GM18502 (cell line): ENCODE measurements around the gene CNTN4.

Source experiments
- ATAC-seq: cut with Tn5 transposase; IDR thresholded peaks from one replicate; pipeline ENCODE4 v1.9.1; 2021; ENCODE audit warnings: mild to moderate bottlenecking; ENCODE audit not compliant: unreplicated experiment, poor library complexity

CNTN4 gene

DNA sequence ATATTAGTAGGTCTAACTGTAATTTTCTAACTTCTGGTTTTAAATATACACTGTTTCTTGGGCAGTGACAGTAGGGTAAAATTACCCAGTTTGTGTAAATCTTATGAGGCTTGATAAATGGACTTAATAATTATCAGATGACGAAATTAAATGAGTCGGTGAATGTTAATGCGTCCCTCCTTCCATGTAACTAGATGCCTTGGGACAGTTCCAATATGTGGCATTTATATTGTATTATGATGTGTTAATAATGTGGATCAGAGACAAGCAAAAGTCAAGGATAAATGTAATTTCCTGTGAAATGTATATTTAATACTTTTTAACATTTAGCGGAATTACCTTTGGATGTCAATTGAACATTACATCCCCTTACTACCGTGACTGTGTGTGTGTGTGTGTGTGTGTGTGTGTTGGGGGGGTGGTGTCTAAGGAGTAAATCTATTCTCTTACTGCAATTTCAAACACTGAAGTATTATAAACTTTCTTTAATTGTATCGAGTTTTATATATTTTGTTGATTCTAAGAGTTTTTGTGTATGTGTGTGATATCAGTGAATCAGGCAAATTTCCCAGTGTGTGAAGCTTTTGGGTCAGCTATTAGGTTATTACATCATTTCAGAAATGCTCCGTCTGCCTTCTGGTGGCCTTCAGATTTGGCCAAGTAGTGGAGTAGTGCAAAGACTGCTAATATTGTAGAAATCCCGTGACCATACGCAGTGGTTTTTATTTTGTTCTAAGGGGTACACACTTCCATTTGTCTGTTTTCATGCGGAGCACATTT is 50.1 kb downstream of the CNTN4 start:
- ATAC-seq, result no peak

DNA sequence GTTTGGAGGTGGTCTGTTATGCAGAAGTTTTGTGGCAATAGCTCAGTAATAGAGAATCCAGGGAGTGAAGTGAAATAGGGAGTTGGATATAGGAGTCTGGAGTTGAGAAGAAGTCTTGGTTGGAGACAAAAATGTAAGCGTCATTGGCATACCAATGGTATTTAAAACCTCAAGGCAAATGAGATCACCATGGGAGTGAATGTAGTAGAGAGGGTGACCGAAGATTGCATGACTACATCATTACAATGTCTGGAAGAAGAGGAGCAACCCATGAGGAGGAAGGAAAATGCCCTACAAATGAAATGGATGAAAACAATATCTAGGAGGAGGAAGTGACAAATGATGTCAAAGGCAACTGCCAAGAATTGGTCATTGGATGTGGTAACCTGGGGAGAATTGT is 54.4 kb downstream of the CNTN4 start:
- no peak for ATAC-seq

DNA sequence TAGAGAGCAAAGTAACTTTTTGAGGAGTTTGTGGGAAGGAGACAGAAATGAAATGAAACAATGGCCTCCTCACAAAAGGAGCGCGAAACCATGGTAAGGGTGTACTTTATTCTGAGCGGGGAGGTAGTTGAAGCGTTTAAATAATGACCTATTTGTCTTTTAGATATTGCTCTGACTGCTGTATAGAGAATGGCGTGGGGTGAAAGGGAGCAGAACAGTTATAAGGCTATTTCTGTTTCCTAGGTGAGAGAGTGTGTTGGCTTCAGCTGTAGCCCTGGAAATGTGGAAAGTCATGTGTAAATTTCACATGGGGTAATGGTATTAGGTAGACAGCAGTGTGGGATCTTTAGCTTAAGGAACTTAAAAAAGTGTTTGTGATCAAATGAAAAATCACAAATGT is 54.9 kb downstream of the CNTN4 start:
- no peak for ATAC-seq

DNA sequence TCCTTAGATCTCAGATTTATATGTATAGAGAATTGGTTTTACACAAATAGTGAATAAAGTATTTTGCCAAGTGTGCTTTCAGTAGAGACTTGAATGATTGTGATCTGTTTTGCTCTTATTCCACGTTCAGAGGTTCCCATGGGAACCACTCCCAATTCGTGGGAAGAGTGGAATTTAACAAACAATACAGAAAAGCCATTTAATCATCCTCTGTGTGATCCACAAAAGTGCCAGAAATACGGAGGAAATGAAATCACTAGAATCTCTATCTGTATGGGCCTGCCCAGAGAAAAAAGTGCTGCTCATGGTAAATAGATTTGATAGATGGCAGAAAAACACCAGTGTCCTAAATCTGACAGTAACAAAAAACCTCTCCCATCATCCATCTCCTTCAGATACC is 56.0 kb downstream of the CNTN4 start:
- no peak for ATAC-seq

DNA sequence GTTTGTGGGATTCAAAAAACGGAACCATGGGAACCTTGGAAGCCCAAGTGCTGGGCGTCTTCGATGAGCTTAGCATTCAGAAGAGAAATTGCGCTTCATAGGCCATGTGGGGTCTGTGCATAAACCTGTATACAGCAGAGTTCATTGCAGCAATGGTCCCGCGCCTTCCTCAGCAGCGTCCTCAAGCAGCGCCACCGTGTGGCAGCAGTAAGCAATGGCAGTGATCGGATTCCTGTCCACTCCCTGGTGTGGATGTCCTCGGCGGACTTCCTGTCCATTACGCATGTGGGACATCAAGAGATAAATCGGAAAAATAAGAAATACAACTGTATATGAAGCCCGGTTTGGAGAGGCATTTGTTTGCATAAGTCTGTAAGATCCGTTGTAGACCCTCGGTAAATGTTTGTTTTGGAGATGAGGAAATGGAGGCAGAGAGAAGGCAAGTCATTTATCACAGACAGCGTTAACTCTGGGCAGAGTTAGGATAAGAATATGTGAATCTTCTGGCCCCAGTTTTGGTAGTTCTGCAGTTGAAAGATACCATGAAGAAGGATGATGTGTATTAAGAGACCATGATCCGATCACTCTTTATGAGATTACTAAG is 57.7 kb downstream of the CNTN4 start:
- no peak for ATAC-seq

DNA sequence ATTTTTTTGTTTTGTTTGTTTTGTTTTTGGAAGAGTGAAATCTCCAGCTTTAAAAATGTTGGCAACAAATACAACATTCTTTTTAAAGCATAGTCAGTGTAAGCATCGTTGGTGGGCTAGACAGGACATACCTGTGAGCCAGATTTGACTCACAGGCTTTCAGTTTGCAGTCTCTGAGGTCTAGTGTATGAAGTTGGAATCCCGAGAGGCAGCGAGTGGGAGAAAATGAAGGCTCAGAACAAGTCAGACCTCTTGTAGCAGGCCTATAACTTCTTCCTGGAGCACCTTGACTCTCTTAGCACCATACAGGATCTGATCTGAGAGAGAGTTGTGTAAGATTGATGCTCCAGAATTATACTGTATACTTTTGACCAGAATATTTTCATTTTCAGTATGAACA is 60.2 kb downstream of the CNTN4 start:
- ATAC-seq, result no peak

DNA sequence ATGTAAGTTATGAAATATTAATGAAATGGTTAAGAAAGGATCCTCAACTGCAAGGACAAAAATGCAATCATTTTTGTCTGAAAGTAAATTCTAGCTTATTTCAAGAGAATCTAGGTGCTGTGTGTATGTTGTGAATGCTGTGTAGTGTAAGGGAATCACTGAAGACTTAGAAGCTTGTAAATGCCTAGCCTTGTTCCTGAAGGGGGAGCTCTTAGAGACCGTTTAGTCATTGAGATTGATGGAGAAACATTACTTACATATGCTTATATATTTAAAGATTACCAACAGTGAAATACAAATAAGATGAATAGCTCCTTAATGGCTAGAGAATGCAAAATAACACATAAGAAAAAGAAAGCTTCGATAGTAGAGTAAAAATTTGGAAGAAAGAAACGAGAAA is 67.9 kb downstream of the CNTN4 start:
- ATAC-seq, result no peak

DNA sequence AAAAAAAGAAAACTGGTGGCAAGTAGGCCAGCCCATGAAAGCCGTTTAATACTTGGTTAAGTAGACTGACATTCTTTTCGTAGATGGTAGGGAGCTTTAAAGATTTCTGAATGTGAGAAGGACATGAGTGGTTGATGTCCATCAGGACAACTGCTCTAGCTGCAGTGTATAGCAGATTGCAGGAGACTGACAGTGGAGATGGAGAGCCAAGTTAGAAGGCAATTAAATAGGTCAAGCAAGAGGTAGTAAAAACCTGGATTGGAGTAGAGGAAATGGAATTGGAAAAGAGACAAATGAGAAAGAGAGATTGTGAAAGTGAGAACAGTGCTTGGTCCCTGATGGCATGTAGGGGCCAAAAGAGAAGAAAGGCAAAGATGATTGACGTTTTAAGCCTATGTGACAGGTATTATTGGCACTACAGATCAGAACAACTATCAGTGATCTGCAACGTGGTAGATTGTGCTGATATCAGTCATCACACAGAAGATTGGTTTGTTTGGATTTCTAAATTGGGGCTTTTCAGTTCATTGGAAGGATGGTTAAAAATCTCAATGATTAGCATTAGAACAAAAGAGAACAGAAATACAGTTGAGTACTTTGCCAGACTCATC is 74.0 kb downstream of the CNTN4 start:
- ATAC-seq, result no peak

DNA sequence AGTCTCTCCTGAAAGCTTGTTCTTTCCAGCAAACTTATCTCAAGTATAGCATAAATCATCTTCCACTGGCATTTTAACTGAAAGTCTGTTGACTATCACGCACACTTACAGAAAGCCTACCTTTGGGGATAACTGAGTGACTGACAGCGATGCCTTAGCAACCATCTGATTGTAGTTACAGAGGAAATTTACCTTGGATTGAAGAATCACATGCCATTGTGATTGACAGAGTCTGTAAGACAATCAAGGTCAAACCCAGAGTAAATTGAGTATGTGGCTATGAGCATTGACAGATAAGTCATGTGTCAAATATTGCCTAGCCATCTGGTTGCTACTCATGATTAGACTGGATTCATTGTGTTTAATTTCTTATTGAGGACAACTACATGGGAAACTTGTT is 82.0 kb downstream of the CNTN4 start:
- no peak for ATAC-seq

DNA sequence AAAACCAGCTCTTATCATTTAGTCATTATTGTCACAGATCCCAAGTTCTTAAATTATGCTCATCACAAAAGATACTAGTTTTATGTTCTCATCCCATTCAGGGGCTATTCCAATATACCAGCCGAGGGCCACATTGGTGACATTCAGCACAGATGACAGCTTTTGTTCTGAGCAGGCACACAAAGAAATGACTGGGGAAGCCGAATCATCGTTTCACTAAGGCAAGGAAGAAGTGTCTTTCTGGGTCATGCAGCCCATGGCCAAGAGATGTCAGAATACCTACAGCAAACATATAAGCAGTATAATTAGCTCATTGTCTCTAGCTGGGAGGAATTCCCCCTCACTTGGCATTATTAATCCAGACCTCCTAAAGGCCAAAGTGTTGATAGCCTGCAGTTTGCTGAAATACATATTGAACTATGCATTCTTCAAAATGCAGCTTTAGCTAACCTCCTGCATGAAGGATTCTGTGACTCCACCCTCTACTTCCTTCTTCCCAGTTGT is 100.2 kb downstream of the CNTN4 start:
- ATAC-seq, result no peak

DNA sequence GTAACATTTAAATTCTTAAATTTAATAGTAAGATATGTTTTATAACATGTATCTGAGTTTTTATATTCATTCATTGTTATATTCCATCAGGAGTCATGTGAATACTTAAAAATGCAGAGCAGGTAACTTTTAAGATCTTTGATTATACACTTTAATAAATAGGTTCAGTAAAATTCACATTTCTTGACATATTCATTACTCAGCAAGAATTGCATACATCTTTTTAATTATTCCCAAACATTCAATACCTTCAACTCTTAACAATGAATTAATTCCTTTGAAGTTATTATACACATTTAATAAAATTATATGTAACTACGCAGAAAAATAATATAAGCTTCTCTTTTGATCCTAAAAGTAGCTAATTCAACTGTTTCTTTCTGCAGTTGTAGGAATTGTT is 105.4 kb downstream of the CNTN4 start:
- ATAC-seq, result no peak

DNA sequence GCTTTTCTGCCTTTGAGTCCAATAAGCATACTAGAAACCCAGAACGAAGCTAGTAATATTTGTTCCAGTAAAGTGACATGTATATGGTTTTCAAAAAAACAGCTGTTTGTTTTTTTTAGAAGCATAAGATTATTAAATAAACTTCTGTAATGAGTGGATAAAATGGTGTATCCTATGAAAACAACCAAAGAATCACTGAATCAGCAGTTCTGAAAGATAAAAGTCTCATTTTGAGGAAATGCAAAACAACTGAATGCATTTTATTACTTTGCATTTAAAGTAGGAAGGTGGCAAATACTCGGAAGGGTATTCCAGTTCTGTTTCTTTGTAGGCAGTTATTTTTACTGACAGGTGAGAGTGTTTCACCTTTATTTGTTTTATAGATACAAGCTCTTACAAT is 107.0 kb downstream of the CNTN4 start:
- no peak for ATAC-seq

DNA sequence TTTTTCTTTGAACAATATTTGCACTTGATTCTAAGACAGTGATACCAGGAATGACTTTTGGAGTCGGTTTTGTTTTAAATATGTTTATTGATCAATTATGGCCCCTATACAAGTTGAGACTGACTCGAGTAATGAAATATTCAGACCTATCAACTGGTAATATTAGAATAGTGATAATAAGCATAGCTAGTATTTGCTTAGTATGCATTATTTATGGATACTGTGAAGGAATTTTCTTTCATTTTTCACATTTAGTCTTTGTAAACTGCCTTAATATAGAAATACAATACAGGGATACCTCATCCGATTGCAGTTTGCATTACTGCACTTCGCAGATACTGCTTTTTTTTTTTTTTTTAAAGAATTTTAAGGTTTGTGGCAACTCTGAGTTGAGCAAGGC is 107.9 kb downstream of the CNTN4 start:
- no peak for ATAC-seq

DNA sequence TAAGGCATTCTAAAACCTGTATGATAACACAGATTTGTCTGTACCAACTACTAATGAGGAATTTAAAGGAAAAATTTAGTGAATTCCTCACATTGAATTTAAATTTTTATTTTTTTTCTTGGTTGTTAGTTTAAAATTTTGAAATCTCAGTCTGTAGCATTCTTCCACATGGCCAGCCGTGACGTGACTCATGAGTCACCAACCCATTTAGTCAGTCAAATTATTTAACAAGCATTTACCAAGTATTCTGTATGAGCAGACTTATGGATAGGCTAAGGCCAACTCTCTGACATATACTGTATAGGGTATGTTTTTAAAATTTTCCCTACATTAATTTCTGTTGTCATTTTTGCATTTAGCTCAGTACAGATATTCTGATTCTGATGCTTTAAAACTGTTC is 112.9 kb downstream of the CNTN4 start:
- no peak for ATAC-seq

DNA sequence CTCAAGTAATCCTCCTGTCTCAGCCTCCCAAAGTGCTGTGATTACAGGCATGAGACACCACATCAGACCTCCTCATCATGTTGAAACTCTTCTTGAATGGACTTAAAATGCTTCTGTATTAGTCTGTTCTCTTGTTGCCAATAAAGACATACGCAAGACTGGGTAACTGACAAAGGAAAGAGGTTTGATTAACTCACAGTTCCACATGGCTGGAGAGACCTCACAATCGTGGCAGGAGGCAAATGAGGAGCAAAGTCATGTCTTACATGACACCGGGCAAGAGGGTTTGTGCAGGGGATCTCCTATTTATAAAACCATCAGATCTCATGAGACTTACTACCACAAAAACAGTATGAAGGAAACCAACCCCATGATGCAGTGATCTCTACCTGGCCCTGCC is 113.5 kb downstream of the CNTN4 start:
- no peak for ATAC-seq

DNA sequence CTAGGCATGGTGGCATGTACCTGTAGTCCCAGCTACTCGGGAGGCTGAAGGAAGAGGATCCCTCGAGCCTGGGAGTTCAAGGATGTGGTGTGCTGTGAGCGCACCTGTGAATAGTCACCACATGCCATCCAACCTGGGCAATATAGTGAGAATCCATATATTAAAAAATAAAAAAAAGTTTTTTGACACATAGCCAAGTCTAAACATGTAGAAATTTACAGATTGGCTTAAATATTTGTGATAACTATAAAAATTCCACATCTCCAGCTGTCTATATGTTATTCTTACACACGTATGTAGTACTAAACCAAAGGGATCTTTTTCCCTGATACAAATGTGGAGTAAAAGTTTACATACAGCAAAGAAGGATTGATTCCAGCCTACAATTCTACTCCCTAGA is 119.7 kb downstream of the CNTN4 start:
- no peak for ATAC-seq

DNA sequence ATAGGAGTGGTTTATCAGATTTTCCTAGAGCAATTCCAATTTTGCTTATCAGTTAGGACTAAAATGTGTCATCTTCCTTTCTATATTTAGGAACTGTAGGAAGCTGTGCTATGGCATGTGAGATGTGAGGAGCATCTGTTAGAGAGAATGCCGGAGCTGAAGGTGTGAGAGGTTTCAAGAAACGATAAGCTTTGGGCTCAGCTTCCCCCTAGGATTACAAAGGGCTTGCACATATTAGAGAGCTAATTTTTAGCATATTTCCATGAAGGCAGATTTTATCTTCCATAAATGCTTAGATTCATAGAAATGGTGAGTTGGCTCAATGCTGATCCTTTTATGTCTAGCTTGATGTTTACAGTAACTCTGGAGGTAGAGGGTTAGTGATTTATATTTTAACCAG is 120.2 kb downstream of the CNTN4 start:
- no peak for ATAC-seq

DNA sequence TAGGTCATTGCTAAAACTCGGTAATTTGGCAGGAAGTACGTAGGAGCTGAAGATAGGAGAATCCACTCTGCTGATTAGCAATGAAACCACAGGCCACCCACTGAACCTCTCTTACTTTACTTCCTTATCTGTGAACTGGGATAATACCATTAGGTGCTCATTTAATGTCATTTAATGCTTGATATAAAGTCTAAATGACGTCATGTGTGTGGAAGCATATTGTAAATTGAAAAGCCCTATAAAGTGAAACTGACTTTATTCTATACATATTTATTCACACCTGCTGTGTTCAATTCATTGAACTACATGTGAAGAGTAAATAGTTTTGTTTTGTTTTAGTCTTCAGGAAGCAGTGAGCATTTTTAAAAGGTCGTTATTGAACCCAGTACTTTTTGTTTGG is 137.5 kb downstream of the CNTN4 start:
- no peak for ATAC-seq

DNA sequence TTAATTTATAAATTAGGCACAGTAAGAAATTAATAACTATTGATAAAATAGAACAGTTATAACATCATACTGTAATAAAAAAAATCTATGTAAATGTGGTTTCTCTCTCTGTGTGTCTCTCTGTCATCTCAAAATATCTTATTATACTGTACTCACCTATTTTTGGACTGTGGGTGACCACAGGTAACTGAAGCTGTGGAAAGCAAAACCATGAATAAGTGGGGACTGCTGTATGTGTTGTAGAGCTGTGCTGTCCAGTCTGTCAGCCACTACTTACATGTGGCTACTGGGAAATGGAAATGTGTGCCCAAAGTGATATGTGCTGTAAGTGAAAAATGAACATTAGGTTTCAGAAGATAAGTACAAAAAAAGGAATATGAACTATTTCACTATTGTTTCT is 145.5 kb downstream of the CNTN4 start:
- ATAC-seq, result no peak

DNA sequence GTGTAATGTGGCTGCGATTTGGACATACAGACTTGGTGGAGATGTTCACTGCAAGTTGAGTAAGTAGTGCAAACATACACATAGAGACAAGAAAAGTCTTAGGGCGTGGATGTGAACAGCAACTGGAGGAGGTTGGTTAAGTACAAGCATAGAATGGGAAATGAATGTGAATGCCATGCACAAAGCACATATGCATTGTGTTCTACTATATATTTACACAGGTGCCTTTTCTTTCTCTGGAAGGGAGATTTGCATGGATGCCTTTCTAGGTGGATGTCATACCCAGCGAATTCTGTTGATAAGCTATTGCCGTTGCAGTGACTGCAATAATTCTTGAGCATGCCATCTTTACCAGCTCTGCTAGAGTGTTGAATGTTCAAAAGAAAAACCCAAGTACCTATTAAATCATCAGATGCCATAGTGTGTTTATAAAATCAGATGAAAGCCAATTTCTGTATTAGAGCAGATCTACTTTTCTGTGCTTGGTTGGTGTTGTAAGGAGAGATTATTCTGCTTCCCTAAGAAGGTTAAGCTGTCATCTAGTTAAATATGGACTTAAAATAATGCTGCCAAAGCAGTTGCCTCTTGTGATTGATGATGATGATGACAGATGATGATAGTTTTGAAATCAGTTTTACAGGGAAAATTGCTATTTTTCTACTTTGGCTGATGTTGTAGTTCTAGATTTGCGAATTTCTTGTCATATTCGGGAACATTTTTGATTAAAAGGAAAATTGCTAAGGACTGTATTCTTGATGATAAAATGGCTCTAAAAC is 148.4 kb downstream of the CNTN4 start:
- ATAC-seq, result no peak

DNA sequence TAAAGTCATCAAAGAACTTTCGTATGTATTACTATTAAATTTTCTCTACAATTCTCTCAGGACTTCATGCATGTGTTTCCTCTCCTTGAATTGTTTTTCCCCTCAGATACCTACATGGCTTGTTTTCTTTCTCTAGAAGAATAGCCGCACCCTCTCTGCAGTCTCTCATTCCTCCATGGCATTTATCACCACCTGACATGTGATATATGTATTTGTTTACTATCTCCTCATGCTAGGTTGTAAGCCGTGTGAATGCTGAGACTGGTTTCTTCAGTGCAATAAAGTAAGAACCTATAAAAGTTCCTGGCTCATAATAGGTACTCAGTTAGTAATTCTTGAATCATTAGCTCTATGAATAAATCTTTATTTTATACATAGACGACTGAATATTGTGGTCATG is 149.2 kb downstream of the CNTN4 start:
- ATAC-seq, result no peak
